Sigmoid colon (tissue), 3 donors: ENCODE results near the gene SPTBN1.
A peak's percentile ranks its signal among the peaks of the same experiment; 100 is the strongest.

Source experiments
- CTCF ChIP-seq, 4 experiments: fragments of 450-650 bp in 3 of 4; fragments of 200-600 bp in 1 of 4; IDR thresholded peaks; one replicate each; pipeline ENCODE4 v1.5.1; 2016 to 2019; ENCODE audit warnings: antibody characterized with exemption in 4 of 4, mild to moderate bottlenecking in 3 of 4, moderate library complexity in 2 of 4
- POLR2A ChIP-seq, 2 donors: fragments of 450-650 bp; IDR thresholded peaks; one replicate each; pipeline ENCODE4 v1.6.1; 2016; ENCODE audit warnings: antibody characterized with exemption in 2 of 2, mild to moderate bottlenecking in 2 of 2, moderate library complexity in 2 of 2

- TF ChIP-seq CTCF (IDR thresholded peaks at IDR 0.05) (no peak), POLR2A (IDR thresholded peaks at IDR 0.05) (peak in 1 of 2 donors; percentile 48)
Observed at GRCh38 chr2:54558188-54559005, 102.3 kb downstream of the SPTBN1 start.
